NCI-H1105 (cell line): ENCODE results near the gene RBP2.
"Not testable (repeated sequence)": the region's sequence is repeated elsewhere in the genome, so short reads cannot be mapped to it uniquely, and the experiment has no call there.

Source experiments
- DNase-seq: peaks from one replicate; lab custom pipeline; 2025; lab: John Stamatoyannopoulos, UW

The RBP2 gene

DNA sequence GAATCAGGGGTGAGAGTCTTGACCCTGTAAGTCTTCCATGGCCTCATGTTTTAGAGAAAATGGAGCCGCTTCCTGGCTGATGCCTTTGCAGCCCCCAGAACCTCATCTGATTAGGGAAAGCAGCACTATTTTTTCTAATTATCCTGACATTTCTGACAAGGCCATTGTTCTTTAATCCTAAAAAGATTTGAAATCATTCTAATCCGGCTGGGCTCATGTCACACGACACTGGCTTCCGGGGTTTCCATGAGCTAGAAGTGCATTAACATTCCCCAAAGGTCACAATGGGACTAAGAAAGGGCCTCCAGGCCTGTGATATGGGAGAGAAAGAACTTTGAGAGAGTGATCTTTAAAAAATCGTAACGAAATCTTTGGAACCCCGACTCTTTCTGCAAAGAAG, 33.1 kb downstream of the RBP2 start:
- no peak for DNase-seq

GRCh38 chr3:139441656-139442055, 34.7 kb downstream of the RBP2 start:
- no peak for DNase-seq

GRCh38 chr3:139440639-139441556, 35.4 kb downstream of the RBP2 start:
- no peak for DNase-seq

- DNase-seq: no peak
Measured at GRCh38 chr3:139439278-139439677, 37.0 kb downstream of the RBP2 start.

- no peak for DNase-seq
Measured at GRCh38 chr3:139434764-139435307, 41.5 kb downstream of the RBP2 start.

GRCh38 chr3:139434228-139434627, 42.1 kb downstream of the RBP2 start:
- DNase-seq: no peak

GRCh38 chr3:139433089-139433488, 43.2 kb downstream of the RBP2 start:
- no peak for DNase-seq

GRCh38 chr3:139430493-139430892, 45.8 kb downstream of the RBP2 start:
- DNase-seq: no peak

DNA sequence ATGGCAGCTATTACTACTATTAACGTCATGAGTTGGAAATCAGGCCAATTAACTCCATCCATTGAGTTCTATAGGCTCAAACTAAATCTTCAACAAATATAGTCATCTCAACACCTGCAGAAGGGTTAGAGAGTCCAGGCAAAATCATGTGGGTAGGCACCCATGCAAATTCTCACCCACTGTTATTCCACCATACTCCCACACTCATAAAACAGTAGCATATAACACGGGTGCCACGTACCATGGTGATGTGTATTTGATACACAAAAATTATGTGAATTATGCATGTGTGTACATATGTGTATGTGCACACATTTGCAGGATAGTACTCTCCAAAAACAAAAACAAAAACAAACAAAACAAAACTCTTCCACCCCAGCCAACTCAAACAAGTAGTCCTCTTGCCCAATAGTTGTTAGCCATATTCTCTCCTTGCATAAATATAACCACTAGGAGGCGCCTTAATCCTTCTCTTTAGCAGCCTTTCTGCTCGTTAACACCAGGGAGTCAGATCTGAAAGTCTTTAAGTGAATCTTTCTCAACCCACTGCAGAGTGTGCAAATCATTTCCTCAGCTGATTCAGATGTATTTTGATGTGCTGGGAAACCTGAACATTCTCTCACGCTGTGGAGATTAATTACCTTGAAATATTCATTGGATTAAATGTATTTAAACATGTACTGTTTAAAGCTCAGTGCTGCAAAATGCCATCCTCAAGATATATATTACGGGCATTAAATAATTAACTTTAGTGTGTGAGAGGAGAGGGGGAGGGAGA, 48.8 kb downstream of the RBP2 start:
- DNase-seq: peak; percentile 90

DNA sequence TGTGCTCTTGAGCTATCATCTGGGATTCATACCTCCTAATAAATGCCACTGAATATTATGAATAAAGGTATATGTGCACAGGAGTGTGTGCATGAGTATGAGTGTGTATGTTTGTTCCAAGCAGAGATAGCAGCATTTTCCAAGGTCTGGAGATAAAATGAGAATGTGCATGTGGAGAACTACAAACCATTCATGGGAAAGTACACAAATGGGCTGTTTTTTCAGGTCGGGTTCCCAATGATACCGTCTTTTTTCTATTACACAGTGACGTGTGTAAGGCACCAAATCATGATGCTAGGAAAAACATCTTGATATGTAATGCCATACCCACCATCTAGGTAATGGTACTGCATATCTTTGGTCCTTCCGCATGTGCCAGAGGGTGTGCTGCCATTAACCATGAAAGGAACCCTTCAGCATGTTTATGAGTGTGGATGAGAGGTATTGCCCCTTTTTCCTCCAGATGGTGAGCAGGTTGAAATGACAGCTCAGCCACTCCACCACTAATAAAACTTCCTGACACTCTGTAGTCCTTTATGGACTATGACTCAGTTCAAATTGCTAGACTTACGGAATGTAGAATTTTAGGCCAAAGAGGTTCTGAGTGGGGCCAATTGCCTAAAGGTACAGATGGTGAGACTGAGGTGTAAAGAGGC, 50.4 kb downstream of the RBP2 start:
- no peak for DNase-seq

GRCh38 chr3:139423232-139423631, 53.1 kb downstream of the RBP2 start:
- DNase-seq: no peak

- DNase-seq: no peak
Measured at GRCh38 chr3:139421460-139421859, 54.9 kb downstream of the RBP2 start.

- no peak for DNase-seq
Measured at GRCh38 chr3:139421040-139421439, 55.3 kb downstream of the RBP2 start.

DNA sequence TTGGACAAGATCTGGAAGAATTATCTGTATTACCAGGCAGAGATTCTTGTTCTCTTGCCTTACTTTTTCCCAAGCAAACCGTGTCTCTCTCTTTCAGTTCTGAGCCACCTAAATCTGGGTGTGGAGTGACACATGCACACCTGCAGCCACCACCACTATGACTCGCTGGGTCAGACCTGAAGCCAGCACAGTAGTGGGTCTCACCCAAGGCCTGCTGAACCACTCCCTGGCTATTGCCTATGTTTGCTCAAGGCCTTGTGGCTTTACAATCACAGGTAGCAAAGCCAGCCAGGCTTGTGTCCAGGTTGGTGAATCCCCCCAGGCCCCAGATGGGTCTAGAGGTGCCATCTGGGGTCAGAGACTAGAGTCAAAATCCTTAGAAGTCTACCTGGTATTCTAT, 58.2 kb downstream of the RBP2 start:
- DNase-seq: no peak

DNA sequence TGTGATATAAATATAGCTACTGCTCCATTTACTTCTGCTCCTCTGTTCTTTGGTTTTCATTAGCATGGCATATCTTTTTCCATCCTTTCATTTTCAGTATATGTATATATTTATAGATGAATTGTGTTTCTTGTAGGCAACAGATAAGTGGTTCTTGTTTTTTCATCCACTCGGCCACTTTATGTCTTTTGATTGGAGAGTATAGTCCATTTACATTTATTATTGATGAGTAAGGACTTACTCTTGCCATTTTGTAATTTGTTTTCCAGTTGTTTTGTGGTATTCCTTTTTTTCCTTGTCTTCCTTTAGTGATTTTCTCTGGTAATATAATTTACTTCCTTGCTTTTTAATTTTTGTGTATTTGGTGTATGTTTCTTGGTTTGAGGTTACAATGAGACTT, 60.0 kb downstream of the RBP2 start:
- DNase-seq: no peak

- DNase-seq: no peak
Measured at GRCh38 chr3:139414608-139415224, 61.6 kb downstream of the RBP2 start.

GRCh38 chr3:139412891-139413290, 63.4 kb downstream of the RBP2 start:
- not testable (repeated sequence) for DNase-seq
